DMS 273 (cell line): ENCODE measurements around the gene PRORP.
"Not testable (repeated sequence)": the region's sequence is repeated elsewhere in the genome, so short reads cannot be mapped to it uniquely, and the experiment has no call there.

Experiments used
- DNase-seq: peaks from one replicate; lab custom pipeline; 2025; ENCODE audit not compliant: unreplicated experiment; lab: John Stamatoyannopoulos, UW

The PRORP gene

GRCh38 chr14:35121887-35122695, at the start of gene PRORP, which contains the start of gene PPP2R3C:
Gene PRORP (plus strand): TSS chr14:35122552. CDS start chr14:35123246, 694 bp downstream.
Gene PPP2R3C (minus strand): TSS chr14:35121990. CDS start chr14:35121959, 31 bp downstream.
- peak; percentile 97 for DNase-seq

GRCh38 chr14:35073486-35073885, 48.9 kb upstream of the PRORP start:
- no peak for DNase-seq

- DNase-seq: no peak
Measured at GRCh38 chr14:35078082-35078481, 44.3 kb upstream of the PRORP start.

GRCh38 chr14:35079742-35080141, 42.6 kb upstream of the PRORP start:
- no peak for DNase-seq

- no peak for DNase-seq
Measured at GRCh38 chr14:35083530-35084150, 38.7 kb upstream of the PRORP start.

- DNase-seq: no peak
Measured at GRCh38 chr14:35085441-35085840, 36.9 kb upstream of the PRORP start.

GRCh38 chr14:35088514-35088913, 33.8 kb upstream of the PRORP start:
- DNase-seq: no peak

- not testable (repeated sequence) for DNase-seq
Measured at GRCh38 chr14:35094645-35095044, 27.7 kb upstream of the PRORP start.

GRCh38 chr14:35107866-35108265, 14.5 kb upstream of the PRORP start:
- no peak for DNase-seq

GRCh38 chr14:35112641-35113040, 9.7 kb upstream of the PRORP start:
- no peak for DNase-seq

GRCh38 chr14:35113308-35113950, 8.9 kb upstream of the PRORP start:
- DNase-seq: no peak

- DNase-seq: no peak
Measured at GRCh38 chr14:35114036-35114435, 8.3 kb upstream of the PRORP start.

GRCh38 chr14:35116242-35116641, 6.1 kb upstream of the PRORP start:
- no peak for DNase-seq

- no peak for DNase-seq
Measured at GRCh38 chr14:35117112-35117511, 5.2 kb upstream of the PRORP start.

- peak; percentile 31 for DNase-seq
Measured at GRCh38 chr14:35121026-35121886, 1.1 kb upstream of the PRORP start.

GRCh38 chr14:35122696-35123387, 490 bp downstream of the PRORP start:
- DNase-seq: peak; percentile 29

GRCh38 chr14:35123388-35123703, 994 bp downstream of the PRORP start:
- no peak for DNase-seq

- DNase-seq: no peak
Measured at GRCh38 chr14:35124127-35124526, 1.8 kb downstream of the PRORP start.

- DNase-seq: no peak
Measured at GRCh38 chr14:35133542-35134328, 11.4 kb downstream of the PRORP start.
